HS-5 (cell line): ENCODE data around the gene NLRP9.

Source experiments
- DNase-seq: peaks from one replicate; pipeline ENCODE4 v3.0.0-alpha.2; 2012; ENCODE audit warnings: low read depth

The NLRP9 gene

GRCh38 chr19:55703790-55704215 is 34.4 kb downstream of the NLRP9 start:
- DNase-seq: no peak

DNA sequence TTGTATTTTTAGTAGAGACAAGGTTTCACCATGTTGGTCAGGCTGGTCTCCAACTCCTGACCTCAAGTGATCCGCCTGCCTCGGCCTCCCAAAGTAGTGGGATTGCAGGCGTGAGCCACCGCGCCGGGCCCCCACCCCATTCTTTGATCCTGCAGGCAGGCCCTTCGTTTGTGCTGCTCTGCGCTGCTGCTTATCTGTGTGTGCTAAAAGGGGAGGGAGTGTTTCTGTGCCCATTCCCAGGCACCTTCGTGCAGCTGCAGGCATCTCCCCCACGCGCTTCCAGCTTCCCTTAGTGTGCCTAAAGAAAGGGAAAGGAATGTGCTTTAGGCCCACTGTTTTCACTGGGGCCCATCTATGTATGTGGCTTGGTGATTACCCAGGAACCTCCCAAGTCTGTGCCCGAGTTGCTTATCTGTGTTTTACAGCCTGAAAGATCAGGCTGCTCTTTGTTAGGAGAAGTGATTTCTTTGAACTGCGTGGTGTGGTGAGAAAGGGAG is 36.0 kb downstream of the NLRP9 start:
- no peak for DNase-seq

DNA sequence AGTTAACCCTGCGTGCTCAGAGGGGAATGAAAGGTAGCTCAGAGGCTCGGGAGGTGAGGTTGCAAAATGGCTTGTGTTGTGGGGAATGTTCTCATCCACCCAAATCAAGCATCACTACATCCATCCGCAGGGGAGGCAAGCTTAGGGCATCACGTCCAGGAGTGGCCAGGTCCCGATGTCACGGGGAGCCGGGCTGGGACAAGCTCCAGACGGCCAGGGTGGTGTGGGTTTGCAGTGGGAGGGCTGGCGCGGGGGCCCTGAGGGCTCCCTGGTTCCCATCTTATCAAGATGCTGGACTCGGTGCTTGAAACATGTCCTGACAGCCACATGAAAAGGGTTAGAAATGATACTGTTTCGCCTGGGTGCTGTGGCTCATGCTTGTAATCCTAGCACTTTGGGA is 37.4 kb downstream of the NLRP9 start:
- DNase-seq: no peak

- DNase-seq: no peak
Observed at GRCh38 chr19:55699221-55699620, 39.0 kb downstream of the NLRP9 start.

DNA sequence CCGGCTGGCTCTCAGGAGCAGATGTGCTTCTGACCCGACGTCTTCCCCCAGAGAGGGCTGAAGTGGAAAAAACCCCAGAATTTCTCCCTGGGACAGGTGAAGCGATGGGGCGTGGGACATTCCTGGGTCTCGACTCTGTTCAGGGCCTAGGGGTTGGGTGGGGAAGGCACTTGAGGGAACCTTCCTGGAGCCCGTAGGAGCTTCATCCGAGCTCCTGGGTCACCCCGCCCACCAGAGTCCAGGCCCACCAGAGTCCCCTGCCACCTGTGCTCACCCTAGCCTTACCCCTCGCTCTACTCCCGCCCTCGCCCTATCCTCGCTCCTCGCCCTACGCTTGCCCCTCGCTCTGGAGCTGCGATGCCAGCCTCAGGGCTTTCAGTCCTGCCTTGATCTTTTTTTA is 39.9 kb downstream of the NLRP9 start:
- DNase-seq: no peak

GRCh38 chr19:55697698-55698097 is 40.5 kb downstream of the NLRP9 start:
- DNase-seq: no peak

- DNase-seq: no peak
Observed at GRCh38 chr19:55697069-55697440, 41.1 kb downstream of the NLRP9 start.

- DNase-seq: no peak
Observed at GRCh38 chr19:55696301-55697068, 41.7 kb downstream of the NLRP9 start.

DNA sequence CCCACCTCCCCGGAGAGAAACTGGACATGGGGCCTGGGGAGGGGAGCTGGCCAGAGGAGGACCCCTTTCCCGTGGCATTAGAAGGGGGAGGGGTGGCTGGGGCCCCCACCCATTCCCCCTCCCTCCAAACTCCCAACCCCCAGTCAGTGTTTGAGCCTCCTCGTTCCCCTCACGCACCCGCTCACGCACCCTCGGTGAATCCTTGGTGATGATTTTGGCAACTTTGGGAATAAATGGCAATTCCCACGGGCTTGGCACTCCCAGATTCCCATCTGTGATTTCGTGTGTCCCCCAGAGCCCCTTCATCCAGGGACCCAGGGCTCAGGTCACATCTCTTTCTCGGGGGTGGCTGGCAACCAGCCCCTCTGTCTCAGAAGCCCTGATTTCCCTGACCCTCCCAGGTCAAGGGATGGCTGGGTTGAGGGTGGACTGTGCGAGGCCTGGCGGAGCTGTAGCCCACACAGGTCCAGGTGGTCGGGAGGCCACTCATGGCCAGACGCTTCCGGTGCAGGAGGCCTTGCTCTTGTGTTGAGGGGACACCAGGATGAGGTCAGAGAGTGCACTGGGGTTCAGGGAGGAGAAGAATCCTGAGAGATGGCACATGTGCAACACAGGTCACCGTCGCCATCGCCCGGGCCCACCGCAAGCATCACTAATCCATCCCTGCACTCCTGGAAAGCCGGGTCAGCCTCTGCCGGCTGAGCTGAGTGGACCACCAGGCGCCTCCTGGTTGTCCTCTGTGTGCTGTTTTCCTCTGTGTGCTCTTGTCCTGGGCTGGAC is 42.5 kb downstream of the NLRP9 start:
- DNase-seq: no peak

DNA sequence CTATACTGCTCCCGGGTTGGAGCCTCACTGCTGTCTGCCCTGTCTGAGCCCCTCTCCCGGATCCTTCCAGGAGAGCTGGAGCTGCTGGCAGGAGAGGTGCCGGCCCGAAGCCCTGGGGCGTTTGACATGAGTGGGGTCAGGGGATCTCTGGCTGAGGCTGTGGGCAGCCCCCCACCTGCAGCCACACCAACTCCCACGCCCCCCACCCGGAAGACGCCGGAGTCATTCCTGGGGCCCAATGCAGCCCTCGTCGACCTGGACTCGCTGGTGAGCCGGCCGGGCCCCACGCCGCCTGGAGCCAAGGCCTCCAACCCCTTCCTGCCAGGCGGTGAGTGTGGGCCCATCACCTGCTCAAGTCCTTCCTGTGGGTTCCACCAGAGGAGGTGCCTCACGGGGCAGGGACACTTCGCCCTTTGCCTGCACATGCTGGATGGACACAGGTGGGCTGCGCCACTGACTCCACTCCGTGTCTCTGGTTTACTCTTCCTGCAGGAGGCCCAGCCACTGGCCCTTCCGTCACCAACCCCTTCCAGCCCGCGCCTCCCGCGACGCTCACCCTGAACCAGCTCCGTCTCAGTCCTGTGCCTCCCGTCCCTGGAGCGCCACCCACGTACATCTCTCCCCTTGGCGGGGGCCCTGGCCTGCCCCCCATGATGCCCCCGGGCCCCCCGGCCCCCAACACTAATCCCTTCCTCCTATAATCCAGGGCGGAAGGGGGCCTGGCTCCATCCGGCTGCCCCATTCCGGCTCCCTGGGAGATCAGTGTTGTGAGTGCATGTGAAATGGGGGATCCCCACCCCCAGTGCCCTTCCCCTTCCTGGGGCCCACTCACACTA is 43.3 kb downstream of the NLRP9 start:
- no peak for DNase-seq

DNA sequence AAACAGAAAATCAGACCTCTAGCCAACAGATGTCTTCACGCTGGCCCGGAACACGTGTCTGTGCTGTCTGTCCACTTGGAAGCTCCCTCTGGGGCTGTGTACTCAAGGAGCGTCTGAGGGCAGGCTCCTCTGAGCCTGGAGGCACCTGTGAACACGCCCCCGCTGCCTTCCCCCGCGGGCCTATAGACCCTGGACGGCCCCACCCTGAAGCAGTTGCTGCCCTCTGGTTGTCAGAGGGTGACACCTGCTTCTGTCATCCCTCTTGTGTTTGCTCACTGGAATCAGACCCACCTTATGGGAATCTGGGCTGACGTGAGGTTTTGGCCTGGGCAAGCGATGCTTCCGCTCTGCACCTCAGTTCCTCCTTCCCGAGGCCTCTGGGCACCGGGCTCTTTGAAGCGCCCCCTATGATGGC is 44.0 kb downstream of the NLRP9 start:
- DNase-seq: no peak

DNA sequence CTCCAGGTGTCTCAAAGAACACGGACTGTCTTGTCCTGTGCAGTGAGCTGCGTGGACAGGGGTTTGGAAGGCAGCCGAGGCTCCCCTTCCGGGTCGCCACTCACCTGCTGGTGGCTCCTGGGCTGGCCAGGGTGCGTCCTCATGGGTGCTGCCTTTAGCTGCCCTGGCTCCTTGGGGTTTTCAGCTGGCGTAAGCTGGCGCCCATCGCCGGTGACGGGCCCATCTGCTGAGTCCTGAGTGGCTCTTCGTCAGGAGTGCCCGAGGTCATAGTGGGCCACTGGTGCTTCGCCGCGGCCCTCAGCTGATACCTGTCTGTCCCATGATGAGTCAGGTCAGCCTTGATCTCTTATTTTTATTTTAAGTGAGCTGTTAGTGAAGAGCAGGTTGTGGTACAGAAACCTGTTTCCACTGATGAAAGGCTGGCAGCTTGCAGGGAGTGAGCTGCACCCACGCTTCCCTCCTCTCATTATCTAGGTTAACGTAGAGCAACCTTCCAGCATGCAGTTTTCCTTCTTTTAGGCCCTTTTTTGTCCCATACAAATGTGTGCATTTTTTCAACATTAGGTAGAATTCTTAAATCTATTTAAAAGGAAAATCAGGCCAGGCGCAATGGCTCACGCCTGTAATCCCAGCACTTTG is 44.7 kb downstream of the NLRP9 start:
- no peak for DNase-seq

DNA sequence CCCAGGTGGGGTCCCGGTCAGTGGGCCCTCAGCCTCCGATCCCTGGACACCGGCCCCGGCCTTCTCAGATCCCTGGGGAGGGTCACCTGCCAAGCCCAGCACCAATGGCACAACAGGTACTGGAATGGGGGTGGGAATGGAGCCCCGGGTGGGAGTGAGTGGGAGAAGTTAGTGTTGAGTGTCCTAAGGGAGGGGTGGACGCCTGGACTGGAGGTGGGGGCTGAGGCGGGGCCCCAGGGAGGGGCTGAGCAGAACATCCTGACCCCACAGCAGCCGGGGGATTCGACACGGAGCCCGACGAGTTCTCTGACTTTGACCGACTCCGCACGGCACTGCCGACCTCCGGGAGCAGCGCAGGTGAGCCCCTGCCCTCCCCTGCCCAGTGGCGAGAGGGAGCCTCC is 45.5 kb downstream of the NLRP9 start:
- DNase-seq: no peak

- no peak for DNase-seq
Observed at GRCh38 chr19:55691561-55692481, 46.4 kb downstream of the NLRP9 start.

- DNase-seq: no peak
Observed at GRCh38 chr19:55690769-55691545, 47.2 kb downstream of the NLRP9 start.

DNA sequence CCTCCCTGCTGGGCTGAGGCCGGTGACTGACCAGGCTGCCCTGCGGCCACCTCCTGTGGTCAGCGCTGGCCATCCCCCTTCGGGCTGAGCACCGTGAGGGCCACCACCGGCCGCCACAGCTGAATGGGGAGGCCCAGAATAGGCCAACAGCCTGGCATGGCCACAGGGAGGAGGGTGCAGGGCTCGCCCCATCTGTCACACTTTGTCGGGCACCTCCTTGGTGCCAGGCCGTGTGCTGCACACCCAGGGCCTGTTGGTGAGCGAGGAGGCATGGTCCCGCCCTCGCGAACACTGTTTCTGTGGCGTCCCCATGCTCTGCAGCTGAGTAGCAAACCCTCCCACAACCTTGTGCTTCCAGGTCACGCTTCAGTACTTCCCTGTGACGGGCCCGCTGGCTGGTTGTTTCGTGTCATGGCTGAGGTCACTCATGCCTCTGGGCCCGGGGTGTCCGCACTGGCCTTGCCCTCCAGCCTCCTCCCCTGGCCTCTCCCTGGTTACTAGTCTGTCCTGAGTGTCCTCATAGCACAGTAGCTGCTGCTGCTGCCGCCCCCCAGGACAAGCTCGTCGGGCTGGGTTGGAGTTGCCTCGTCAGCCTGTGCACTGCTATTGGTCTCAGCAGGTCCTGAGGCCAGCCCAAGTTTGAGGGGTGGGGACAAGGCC is 48.0 kb downstream of the NLRP9 start:
- DNase-seq: no peak

GRCh38 chr19:55689411-55690108 is 48.6 kb downstream of the NLRP9 start:
- no peak for DNase-seq

DNA sequence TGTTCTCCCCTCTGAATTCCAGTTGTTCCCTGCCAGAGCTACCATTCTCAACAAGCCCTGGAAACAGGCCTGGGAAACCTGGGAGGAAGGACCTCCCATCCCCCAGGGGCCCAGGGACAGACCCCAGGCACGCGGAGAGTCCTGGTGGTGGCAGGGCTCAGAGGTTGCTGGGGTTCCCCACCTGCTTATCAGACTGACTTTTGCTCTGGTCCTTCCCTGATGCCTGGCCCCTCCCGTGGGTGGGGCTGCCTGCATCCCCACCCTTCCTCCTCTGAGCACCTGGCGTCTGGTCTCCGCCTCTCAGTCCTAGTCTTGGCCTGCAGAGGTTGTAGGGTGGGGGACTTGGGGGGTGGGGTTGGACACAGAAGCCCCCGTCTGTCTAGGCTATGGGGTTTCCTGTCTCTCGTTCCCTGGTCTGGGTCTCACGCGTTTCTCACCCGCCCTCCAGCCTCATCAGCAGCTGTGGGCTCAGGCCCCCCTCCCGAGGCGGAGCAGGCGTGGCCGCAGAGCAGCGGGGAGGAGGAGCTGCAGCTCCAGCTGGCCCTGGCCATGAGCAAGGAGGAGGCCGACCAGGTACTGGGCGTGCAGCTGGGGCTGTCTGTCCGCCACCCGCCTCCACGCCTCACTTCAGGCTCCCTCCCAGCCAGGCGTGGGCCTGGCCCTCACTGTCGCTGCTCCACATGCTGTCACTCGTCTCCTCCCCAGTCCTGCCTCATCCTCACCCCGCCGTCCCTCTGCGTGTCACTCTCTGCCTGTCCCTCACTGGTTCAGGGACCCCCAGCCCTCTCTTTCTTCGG is 49.6 kb downstream of the NLRP9 start:
- DNase-seq: no peak
